ENCODE measurements around the gene NHLRC2. TPM values are rescaled to one million over a fixed set of nuclear protein-coding genes. Genes with fewer than 3 reads are reported as not detected.

The NHLRC2 gene
- polyA plus RNA-seq, 1 donor from 2014 or later, result 13.0 TPM

- Histone ChIP-seq H4K20me1 (ENCODE audit: insufficient read depth) (no peaks in the 10 kb centered on the region), H3K27ac (ENCODE audit: low read length) (no peak overlapping the region), H3K4me2 (ENCODE audit: low read length) (no peak overlapping the region), H3K9me3 (ENCODE audit: low read length) (peaks cover 7% of the 10 kb centered on the region), H3F3A (ENCODE audit: insufficient read depth, low read length, poor library complexity, severe bottlenecking) (no peaks in the 10 kb centered on the region), H3K36me3 (ENCODE audit: insufficient read depth, low read length) (no peaks in the 10 kb centered on the region), H3K9ac (ENCODE audit: low read length) (no peak overlapping the region), H3K27me3 (ENCODE audit: insufficient read depth, low read depth, low read length) (no peaks in the 10 kb centered on the region), H3K9me2 (ENCODE audit: insufficient read depth, low read length) (no peaks in the 10 kb centered on the region), H2AFZ (ENCODE audit: low read depth, low read length) (no peak overlapping the region), H3K4me3 (ENCODE audit: low read length) (no peak overlapping the region), H3K79me2 (replicated peaks; ENCODE audit: insufficient read depth, low read length) (no peaks in the 10 kb centered on the region)
- no peak for TF ChIP-seq REST (IDR thresholded peaks at IDR 0.05; ENCODE audit: borderline replicate concordance)
These were observed 36.3 kb downstream of the NHLRC2 start for GRCh38 chr10:113890769-113891168.

GRCh38 chr10:113891476-113891875 lies 37.0 kb downstream of the NHLRC2 start:
- H3K9me2 ChIP-seq (ENCODE audit: insufficient read depth, low read length), result no peaks in the 10 kb centered on the region
- TF ChIP-seq SMC3 (conservative IDR thresholded peaks at IDR 0.05; ENCODE audit: poor library complexity) (no peak), MXI1 (conservative IDR thresholded peaks at IDR 0.05; ENCODE audit: poor library complexity, severe bottlenecking) (no peak), EP300 (conservative IDR thresholded peaks at IDR 0.05; ENCODE audit: poor library complexity, severe bottlenecking) (no peak), RAD21 (conservative IDR thresholded peaks at IDR 0.05) (no peak), TAF1 (IDR thresholded peaks at IDR 0.05; ENCODE audit: low read depth) (no peak), REST (IDR thresholded peaks at IDR 0.05; ENCODE audit: borderline replicate concordance) (no peak), POLR2AphosphoS5 (IDR thresholded peaks at IDR 0.05) (no peak), CTCF (IDR thresholded peaks at IDR 0.05; ENCODE audit: poor library complexity, severe bottlenecking) (no peak), EZH2 (IDR thresholded peaks at IDR 0.05; ENCODE audit: borderline replicate concordance, insufficient read depth, low read length, poor library complexity, severe bottlenecking) (no peak)
- H3K27ac ChIP-seq (ENCODE audit: low read length), result no peak overlapping the region
- H3K9me3 ChIP-seq (ENCODE audit: low read length), result peaks cover 7% of the 10 kb centered on the region
- no peaks in the 10 kb centered on the region for H3K27me3 ChIP-seq (ENCODE audit: insufficient read depth, low read depth, low read length)
- no peak overlapping the region for H3K4me2 ChIP-seq (ENCODE audit: low read length)
- H3K9ac ChIP-seq (ENCODE audit: low read length), result no peak overlapping the region
- H3F3A ChIP-seq (ENCODE audit: insufficient read depth, low read length, poor library complexity, severe bottlenecking), result no peaks in the 10 kb centered on the region
- H3K36me3 ChIP-seq (ENCODE audit: insufficient read depth, low read length), result no peaks in the 10 kb centered on the region
- no peaks in the 10 kb centered on the region for H4K20me1 ChIP-seq (ENCODE audit: insufficient read depth)
- no peaks in the 10 kb centered on the region for H3K79me2 ChIP-seq (replicated peaks; ENCODE audit: insufficient read depth, low read length)
- no peak overlapping the region for H2AFZ ChIP-seq (ENCODE audit: low read depth, low read length)
- H3K4me3 ChIP-seq (ENCODE audit: low read length), result no peak overlapping the region

All from neural cell (in vitro differentiated cells).